HG02970 (cell line): ENCODE measurements around the gene SOX9.
A peak's percentile ranks its signal among the peaks of the same experiment; 100 is the strongest.

ENCODE experiments used
- ATAC-seq: cut with Tn5 transposase; IDR thresholded peaks from one replicate; pipeline ENCODE4 v1.9.1; 2021; ENCODE audit warnings: mild to moderate bottlenecking, moderate library complexity, moderate number of reproducible peaks; ENCODE audit not compliant: unreplicated experiment, low FRiP score

Gene SOX9

GRCh38 chr17:72120642-72121163, at the start of gene SOX9:
Gene SOX9 (plus strand): TSS chr17:72121020. CDS start chr17:72121392, 372 bp downstream.
- peak; percentile 91 for ATAC-seq

DNA sequence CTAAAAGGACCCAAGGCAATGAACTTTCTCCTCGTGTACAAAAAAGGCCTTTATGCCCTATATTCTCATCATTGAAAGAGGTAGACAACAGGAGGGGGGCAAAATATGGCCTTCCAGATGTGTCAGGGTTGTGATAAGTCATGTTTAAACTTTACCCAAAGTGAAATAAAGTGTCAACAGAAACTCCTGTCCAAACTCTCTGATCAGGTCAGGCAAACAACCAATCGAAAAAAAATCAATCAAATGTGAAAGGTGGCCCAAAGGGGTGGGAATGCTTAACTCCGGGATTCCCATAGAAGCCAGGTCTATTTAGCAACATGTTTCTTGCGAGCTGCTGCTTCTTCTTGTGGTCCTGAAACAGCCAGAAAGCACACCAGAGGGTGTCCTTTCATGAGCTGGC, 49.5 kb upstream of the SOX9 start:
- no peak for ATAC-seq

- ATAC-seq = no peak
Observed at GRCh38 chr17:72075995-72076677, 44.7 kb upstream of the SOX9 start.

GRCh38 chr17:72076678-72077030, 44.2 kb upstream of the SOX9 start:
- ATAC-seq = no peak

- ATAC-seq = no peak
Observed at GRCh38 chr17:72077326-72077960, 43.4 kb upstream of the SOX9 start.

DNA sequence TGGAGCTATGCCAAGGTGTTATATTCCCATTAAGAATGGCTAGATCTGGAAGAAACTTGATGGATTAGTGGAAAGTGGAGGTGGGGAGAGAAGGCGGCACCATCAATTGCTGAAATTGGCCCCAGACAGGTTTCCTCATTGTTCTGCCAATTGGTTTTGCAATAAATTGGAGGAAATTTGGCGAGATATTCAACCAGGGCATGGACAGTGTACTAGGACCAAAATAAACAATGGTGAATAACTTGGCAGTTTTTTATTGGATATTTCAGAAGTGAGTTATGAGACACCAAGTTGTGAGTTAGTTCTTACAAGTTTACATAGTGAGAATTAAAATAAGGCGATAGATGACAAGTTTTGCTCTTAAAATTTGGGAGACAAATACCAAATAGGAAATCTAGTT, 41.1 kb upstream of the SOX9 start:
- no peak for ATAC-seq

DNA sequence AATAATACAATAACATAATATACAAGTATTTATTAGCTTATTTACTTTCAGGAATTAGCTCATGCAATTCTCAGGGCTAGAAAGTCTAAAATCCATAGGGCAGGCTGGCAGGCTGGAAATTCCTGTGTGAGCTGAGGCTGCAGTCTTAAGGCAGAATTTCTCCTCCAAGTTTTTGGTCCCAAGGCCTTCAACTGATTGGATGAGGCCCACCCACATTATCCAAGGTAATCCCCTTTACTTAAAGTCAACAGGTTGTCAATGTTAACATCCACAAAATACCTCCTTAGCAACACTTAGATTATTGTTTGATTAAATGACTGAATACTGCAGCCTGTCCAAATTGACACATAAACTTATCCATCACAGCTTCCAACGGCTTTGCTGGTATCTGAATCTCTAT, 32.9 kb upstream of the SOX9 start:
- ATAC-seq = no peak

GRCh38 chr17:72089453-72089987, 31.3 kb upstream of the SOX9 start:
- ATAC-seq = no peak

- no peak for ATAC-seq
Observed at GRCh38 chr17:72090108-72090507, 30.7 kb upstream of the SOX9 start.

DNA sequence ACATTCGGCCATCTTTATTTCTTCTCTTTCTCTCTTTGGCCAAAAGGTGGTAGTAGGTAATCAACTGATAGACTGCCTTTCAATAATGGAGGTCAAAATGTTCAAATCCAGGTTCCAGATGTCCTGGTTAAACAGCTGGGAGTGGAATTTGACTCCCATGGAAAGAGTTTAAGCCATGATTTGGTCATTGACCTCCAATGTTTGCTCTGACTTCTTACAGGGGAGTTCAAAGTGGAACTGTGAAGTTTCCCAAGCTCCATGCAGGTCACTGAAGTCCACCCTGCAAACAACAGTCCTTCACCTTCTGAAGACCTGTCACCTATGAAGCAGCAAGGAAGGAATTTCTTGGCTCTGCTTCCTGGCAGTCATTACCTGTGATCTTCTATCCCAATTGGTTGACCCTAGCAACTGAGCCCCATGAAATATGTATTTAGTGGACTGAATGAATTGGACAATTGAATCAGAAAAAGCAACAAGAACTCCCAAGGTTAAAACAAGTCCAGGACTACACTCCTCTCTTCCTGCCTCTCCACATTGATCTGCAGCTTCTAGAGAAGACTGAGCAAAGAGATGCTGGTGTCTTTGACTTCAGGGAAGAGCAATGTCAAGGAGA, 28.0 kb upstream of the SOX9 start:
- ATAC-seq = no peak

DNA sequence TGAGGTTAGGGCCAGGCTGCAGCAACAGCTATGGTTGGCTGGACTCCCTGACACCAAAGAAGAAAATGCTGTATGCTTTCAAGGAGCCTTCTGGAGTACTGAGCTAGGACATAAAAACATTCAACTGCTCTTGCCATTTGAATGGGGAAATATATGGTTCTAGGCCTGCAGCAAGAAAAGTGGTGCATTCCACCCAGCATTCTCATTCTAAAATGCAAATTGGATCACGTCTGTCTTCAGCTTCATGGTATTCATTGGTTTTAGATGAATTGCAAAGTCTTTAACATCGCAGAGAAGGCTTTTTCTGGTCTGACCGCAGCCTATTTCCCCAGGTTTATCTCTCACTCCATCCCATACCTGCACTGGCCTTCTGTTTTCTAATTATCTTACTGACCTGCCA, 27.1 kb upstream of the SOX9 start:
- ATAC-seq = no peak

- ATAC-seq = no peak
Observed at GRCh38 chr17:72095316-72095715, 25.5 kb upstream of the SOX9 start.

- ATAC-seq = no peak
Observed at GRCh38 chr17:72097144-72097543, 23.7 kb upstream of the SOX9 start.

GRCh38 chr17:72099919-72100318, 20.9 kb upstream of the SOX9 start:
- ATAC-seq = no peak

GRCh38 chr17:72100470-72100869, 20.4 kb upstream of the SOX9 start:
- no peak for ATAC-seq

GRCh38 chr17:72101526-72101925, 19.3 kb upstream of the SOX9 start:
- ATAC-seq = no peak

DNA sequence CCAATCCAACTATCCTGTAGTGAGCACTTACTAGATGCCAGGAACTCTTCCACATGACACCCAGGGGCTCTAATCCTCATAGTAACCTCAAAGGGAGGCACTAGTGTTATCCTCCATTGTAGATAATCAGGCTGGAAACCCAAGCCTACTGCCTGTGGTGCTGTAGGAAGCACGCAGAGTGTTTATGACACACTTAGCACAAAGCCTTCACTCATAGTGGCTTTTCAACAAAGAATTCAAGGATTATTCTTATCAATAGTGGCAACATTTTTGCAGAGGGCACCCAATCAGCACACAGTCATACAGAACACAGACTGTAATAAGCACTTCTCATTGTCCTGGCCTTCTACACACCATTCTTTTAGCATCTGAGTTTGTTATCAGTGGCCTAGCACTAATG, 18.5 kb upstream of the SOX9 start:
- no peak for ATAC-seq

- ATAC-seq = no peak
Observed at GRCh38 chr17:72104164-72104862, 16.5 kb upstream of the SOX9 start.

GRCh38 chr17:72104863-72105234, 16.0 kb upstream of the SOX9 start:
- ATAC-seq = no peak

- no peak for ATAC-seq
Observed at GRCh38 chr17:72107100-72107499, 13.7 kb upstream of the SOX9 start.
